Measurements from ENCODE around the gene PPP1R16B.
A peak's percentile ranks its signal among the peaks of the same experiment; 100 is the strongest.

The PPP1R16B gene

DNA sequence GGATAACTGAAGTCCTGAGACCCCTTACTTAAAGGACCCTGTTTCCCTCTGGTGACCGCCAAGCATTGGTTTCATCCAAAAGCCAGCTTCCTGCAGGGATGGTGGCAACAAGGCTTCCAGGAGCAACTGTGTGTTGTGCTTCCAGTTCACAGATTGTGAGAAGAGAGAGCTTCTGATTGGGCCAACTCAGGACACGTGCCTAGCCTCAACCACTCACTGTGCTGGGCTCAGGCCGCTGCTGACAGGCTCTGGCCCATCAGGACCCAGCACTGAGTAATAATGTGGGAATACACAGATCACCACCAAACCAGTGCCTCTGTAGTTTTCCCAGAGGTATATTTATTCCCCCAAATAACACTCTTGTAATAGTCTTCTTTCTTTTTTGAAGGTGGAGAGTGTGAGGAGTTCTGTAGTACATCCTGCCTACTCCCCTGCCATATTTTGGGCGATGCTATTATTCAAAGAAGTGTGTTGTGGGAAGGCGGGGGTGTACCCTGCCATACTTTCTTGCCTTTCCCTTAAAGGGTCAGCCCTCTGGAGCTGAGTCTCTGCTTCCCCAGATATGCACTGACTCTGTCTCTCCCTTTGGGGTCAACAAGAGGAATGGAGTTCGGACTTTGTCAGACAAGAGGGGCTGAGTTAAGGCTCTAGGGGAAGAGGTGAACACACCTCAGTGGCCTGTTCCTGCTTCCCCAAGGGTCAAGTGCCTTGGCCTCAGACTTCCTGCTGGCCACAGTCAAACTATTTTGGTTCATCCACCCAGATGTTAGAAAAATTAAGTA is 23.2 kb downstream of the PPP1R16B start:
- DNase-seq, result no peak

DNA sequence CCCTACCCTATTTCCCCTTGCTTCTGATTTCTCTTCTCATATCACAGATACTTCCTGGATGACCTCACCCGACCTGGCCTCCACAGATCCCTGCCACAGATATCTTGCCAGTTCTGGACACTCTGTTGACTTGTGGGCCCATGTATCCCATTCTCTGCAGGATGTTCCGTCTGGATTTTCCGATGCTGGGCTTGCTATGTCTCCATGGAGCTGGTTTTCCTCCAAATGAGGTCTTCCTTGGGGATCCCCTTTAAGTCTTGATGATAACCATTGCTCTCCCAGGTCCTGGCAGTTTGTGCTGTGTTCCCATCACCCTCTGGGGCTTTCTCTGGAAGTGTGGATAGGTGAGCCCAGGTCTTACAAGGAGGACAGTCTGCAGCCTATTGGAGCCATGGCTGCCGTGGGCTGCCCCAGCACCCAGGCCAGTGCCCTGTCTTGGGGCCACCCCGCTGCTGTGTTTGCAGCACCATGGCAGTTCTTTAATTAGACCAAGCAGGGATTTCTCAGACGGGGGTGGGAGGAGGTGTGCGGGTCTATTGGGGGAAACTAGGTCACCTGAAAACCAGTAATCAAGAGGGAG is 23.9 kb downstream of the PPP1R16B start:
- DNase-seq, result no peak

DNA sequence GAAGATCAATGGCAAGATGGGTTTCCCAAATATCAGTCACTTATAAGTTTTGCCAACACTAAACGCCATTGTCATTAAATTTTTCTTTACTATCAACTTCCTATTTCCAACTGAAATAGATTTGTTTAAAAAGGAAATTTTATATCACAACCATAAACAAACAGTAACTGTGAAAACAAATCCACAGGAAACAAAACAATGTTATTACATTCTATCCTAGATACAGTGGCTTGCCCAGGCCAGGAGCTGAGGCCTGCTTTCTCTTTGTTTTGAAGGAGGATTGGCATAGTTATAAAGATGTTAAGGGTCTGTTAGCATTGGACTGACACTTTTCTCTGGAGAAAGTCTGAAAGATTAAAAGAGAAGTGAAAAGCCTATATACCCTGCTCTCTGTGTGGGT is 24.9 kb downstream of the PPP1R16B start:
- DNase-seq, result no peak

DNA sequence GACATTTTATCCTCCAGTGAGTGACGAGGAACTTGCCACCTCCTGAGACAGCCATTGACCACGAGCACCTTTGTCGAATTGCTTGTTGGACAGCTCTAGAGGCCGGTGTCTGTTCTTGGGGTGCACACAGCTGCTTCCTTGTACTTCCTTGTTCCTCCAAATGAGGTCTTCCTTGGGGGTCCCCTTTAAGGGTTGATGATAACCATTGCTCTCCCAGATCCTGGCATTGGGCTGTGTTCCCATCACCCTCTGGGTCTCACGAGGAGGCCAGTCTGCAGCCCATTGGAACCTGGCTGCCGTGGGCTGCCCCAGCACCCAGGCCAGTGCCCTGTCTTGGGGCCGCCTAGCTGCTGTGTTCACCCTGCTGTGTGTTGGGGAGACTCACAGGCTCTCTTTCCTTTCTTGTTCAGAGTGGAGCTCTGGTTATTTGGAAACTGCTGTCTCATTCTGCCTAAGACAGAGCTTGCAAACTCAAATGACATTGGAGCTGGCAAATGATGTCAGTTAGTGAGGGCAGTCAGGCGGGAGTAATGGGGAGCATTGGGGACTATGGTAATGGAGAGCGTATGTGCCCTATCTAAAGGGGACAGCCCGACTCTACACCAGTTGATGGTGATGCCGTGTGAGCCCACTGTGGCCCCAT is 25.7 kb downstream of the PPP1R16B start:
- no peak for DNase-seq

DNA sequence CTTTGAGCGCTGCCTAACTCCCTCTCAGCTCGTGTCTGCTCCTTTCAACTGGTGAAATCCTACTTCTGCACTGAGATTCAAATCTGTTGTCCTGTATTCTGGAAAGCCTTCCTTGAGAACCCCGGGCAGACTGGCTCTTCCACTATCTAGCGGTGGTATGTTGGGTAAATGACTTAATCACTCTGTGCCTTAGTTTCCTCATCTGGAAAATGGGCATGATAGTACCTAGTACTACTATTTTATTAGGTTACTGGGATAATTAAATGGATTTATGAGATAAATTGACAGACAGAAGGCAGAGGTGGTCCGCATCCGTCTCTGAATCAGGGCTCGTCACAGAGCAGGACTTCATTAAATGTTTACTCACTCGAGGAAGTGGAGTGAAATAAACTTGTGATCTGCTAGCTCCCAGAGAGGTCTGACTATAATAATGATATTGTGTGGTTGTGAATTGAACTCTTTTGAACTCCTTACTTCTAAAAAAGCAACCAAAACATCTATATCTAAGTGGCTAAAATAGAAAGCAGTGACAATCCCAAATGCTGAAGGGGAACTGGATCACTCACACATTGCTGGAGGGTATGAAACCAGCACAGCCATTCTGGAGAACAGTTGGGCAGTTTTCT is 26.6 kb downstream of the PPP1R16B start:
- no peak for DNase-seq

DNA sequence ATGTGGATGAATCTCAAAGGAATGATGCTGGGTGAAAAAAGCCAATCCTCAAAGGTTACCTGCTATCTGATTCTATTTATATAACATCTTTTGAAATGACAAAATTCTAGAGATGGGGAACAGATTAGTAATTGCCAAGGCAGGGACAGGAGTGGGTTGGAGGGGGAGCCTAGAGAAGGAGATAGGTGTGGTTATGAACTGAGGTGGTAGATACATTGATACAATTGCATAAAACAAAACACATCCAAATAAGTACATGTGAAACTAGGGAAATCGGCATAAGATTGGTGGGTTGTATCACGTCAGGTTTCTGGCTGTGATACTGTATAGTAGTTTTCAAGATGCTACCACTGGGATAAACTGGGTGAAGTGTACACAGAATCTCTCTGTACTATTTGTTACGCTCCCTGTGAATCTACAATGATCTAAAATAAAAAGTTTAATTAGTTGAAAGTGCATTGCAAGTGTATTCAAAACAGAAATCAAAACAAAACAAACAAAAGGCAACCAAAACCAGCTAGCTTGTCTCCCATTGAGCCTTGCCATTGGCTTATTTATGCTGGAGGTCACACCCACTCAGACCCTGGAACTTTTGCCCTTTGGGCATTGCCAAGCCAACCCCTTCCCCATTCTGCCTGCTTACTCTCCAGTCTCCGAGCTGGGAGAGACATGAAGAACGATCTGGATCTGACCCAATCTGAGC is 27.8 kb downstream of the PPP1R16B start:
- peak; percentile 18 for DNase-seq

DNA sequence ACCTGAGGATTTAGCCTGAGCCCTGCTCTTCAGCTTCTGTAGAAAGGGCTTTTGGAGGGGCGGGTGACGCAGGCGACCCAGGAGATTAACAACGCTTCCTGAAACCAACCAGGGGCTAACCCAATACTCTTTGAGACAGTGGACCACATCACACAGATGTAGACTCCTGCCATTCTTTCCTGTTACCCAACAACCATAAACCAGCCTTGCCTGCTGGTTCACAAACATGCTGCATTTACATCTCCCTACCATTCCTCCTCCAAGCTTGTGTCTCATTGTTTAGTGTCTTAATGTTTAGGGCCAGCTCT is 28.3 kb downstream of the PPP1R16B start:
- no peak for DNase-seq

DNA sequence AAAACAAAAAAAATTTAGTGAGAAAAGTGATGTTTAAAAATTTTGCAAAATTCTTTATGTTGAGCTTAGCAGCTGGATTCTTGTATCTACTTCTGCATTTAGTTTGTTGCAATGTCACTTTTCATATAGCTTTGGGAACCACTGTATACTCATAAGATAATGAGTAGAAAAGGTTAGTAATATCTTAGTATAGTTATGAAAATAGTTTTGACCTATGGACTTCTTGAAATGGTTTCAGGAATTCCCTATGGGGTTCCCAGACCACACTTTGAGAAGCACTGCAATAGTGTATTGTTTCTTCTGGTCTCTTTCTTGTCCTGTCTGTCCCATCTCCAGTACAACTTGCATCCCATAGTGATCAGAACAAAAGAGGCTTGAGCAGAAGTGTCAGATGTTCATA is 29.4 kb downstream of the PPP1R16B start:
- no peak for DNase-seq

DNA sequence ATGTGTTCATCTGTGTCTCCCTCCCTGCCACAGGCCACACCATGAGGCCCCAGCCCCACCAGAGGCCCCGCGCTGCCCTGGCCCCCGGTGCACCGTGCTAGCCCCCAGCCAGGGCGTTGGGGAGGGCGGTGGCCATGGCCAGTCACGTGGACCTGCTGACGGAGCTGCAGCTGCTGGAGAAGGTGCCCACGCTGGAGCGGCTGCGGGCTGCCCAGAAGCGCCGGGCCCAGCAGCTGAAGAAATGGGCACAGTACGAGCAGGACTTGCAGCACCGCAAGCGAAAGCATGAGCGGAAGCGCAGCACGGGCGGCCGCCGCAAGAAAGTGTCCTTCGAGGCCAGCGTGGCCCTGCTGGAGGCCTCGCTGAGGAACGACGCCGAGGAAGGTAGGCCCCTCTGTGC is 30.3 kb downstream of the PPP1R16B start:
- no peak for DNase-seq

DNA sequence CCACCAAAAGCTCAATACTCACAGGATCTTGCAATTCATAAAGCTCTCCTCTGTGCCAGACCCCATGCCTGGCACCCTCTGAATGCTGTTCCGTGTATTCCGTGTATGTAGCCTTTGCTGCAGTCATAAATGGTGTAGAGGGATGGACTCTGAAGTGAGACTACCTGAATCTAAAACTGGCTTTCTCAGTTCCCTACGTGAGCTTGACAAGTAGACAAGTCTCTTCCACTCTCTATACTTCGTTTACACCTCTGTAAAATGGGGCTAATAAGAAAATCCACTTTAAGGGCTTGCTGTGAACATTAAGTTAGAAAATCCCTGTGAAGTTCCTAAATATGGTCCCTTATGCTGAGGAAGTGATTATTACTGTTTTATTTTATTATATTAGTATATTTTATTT is 31.5 kb downstream of the PPP1R16B start:
- DNase-seq, result no peak

DNA sequence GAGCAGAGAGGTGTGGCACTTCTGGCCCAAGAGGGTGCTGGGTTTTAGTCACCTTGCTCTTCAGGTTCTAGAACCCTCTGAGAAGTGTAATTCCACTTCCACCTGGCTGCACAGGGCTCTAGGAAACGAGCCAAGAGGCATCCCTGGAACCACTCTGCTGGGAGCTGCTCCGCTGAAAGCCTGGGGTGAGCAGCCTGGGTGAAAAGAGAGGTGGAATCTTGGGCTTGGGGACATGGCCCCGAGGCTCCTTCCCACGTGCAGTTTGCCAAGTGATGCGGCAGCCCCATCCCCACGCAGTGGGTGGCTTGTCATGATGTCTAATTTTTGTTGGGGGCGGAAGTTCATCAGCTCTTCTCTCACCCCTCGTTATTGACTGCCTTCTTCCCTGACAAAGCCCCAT is 32.8 kb downstream of the PPP1R16B start:
- no peak for DNase-seq

DNA sequence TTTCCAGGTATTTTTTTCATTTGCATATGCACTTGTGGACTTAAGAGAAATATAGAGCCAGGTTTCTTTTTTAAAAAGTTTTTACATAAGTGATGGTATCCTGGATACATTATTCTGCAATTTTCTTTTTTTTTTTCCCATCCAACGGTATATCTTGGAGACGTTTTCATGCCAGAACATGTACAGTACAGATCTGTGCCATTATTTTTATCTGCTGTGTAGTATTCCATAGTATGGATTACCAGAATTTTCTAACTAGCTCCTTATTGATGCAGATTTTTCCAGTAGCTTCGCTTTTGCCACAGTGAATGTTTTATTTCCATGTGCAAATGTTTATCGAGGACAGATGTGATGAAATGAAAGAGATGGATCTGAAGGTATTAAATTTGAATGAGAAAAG is 34.1 kb downstream of the PPP1R16B start:
- no peak for DNase-seq

DNA sequence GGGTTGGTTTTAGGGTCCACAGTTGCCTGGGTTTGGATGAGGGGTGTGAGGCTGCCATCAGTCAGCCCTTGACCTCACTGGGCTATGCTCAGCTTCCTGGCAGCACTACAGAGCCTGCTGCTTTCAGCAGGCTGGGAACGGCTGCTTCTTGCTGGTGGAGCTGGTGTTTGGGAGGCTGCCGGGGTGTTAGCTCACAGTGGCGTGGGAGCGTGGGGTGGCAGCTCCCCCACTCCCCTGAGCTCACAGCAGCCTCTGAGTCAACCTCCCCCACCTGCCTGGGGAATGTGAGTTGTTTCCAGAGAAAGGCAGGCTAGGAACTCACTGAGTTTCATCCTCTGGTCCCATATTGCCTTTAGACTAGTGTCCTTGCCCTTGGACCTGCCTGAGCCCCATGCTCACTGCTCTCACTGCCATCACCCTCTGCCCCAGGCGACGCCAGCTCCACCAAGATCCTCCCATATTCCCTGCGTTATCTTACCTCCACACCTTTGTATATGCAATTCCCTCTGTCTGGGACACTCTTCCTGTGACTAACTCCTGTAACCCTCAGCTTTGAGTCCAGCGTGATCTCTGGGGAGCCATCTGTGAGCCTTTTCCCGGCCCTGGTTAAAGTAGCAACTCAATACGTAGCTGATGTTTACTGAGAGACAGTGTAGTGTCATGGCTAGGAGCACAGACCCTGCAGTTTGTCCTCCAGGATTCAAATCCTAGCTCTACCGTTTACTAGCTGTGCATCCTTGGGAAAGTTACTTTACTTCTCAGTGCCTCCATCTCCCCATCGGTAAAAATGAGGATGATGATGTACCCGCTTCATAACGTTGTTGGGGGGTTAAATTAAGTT is 34.8 kb downstream of the PPP1R16B start:
- DNase-seq, result no peak

DNA sequence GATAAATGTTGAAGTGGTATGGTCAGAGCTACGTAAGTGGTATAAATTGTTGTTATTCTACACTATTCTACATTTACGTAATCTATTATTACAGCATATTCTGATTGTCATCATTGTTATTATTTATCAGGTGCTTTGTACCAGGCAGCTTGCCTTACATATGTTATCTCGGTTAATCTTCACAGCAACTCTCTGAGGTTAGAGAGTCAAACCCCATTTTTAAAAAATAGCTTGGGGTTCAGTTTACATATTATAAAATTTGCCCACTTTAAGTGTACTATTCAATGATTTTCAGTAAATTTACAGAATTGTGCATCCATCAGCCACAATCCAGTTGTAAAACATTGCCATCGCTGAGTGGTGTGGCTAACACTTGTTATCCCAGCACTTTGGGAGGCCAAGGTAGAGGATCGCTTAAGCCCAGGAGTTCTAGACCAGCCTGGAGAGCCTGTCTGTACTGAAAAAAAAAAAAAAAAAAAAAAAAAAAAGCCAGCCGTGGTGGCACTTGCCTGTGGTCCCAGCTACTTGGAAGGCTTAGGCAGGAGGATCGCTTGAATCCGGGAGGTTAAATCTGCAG is 35.5 kb downstream of the PPP1R16B start:
- no peak for DNase-seq

DNA sequence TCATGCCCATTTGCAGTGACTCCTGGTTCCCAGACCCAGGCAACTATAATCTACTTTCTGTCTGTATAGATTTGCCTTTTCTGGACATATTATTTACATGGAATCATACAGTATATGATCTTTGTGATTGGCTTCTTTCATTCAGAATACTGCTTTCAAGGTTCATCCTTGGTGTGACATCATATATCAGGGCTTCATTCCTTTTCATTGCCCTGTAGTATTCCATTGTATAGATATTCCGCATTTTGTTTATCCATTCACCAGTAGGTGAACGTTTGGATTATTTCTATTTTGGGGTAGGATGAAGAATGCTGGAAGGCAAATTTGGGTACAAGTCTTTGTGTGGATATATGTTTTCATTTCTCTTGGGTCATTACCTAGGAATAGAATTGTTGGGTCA is 36.1 kb downstream of the PPP1R16B start:
- DNase-seq, result no peak

DNA sequence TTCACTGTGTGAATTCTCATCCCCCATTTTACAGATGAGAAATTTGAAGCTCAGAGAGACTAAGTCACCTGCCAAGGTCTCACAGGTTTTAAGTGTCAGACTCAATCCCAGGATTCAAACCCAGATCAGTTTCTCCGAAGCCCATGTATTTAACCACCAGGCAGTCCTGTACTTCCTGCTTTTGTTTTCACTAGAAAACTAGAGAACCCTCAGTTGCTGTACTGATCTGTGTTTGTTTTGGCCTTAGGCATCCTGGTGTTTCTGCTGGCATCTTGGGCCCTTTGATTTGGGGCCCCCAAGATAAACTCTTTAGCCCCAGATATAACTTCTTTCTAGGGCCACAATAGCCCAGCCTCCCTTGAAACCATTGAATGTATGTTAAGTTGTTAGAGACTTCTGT is 36.5 kb downstream of the PPP1R16B start:
- DNase-seq, result no peak

DNA sequence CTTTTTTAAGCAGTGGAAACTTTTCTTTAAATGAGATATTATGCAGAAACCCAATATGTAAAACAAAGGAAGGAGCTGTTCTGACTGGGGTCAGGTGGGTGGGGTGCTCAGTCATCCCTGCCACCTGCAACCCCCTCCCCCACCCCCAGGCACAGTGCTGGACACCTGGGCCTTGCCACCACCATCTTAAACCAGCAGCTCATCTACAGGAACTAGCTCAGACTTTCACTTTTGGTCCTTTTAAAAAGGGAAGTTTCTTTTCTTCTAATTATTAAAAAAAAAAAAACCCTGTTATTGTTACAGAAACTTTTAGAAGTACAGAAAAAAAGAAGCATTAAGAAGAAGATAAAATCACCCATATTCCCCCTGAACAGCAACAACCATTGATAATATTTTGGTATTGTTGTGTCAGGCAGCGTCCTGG is 37.1 kb downstream of the PPP1R16B start:
- DNase-seq, result peak; percentile 73

DNA sequence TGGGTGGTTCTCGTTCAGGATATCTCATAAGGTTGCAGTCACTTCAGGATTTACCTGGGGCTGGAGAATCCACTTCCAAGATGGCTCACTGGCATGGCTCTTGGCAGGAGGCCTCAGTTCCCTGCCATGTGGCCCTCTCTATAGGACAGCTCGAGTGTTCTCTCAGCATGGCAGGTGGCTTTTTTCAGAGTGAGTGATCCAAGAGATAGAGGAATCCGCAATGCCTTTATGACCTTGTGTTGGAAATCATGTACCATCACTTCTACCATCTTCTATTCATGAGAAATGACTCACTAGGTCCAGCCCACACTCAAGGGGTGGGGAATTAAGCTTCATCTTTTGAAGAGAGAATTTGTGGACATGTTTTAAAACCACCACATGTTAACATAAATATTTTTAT is 37.8 kb downstream of the PPP1R16B start:
- peak; percentile 47 for DNase-seq

DNA sequence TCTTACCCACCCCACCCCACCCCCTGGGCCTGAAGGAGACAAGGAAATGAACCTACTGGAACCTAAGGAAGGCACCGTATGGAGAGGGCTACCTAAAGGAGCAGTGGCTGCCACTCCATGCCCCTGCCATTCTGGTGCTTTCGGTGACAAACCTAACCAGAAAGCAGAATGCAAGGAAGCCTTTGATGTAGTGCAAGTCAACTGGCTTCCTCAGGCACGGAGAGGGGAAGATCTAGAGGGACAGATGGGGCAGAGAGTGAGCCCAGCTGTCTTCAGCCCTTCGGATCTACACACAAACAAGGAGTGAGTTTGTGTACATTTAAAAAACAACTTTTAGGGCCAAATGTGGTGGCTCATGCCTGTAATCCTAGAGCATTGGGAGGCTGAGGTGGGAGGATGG is 39.5 kb downstream of the PPP1R16B start:
- no peak for DNase-seq

DNA sequence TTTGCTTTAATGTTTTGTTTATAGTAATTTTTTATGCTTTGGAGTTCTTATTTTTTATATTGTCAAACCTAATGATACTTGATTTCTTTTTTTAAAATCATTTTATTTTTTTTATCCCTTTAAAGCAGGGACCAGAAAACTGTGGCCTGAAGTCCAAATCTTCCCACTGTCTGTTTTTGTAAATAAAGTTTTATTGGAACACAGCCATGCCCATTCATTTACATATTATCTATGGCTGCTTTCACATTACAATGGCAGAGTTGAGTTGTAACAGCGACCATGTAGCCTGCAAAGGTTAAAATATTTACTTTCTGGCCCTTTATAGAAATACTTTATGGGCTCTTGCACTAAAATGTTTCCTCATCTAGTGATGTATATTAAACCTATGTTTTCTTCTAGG is 42.3 kb downstream of the PPP1R16B start:
- DNase-seq, result no peak

DNA sequence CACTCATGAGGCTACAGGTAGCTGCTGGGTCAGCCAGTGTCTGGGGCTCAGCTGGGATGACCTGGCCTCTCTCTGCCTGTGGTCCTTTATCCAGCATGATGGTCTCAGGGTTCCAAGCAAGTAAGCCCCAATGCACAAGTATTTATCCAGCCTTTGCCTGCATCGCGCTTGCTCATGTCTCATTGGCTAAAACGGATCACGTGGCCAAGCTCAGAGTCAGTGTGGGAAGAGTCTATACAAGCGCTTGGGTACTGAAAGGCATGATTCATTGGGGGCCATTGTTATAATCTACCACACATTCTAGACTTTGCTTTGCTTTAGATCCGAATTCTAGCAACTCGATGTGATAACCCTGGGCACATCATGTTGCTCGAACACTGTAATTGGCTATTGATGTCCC is 48.3 kb downstream of the PPP1R16B start:
- no peak for DNase-seq

DNA sequence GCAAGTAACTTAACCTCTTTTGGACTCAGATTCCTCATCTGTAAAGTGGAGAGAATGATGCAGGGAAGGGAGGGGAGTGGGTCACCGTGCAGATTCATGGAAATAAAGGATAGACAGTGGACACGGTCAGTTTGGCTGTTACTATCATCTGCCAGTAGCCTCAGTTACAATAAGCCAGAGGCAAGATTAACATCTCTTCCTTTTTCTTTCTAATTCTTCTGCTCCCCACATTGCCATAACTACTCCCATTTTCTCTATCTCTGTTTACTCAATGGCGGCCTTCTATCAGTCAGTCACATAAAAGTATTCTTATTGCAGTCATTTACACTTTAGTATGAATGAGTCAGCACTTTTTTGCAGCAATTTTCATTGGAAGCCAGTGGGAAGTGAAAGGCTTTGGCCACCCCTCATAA is 49.2 kb downstream of the PPP1R16B start:
- DNase-seq, result no peak

All from activated naive CD4-positive, alpha-beta T cell treated with anti-CD3 and anti-CD28 coated beads, Interleukin-2, amount 50 U/mL, for 16 hours (primary cell).